Measurements from ENCODE around the gene CAMKMT. TPM values are rescaled to one million over a fixed set of nuclear protein-coding genes. Genes with fewer than 3 reads are reported as not detected.

CAMKMT gene
- total and polyA plus RNA-seq, 8 donors = 1.4 to 27.4 (median 6.2) TPM

GRCh38 chr2:44817256-44817655 lies 455.5 kb downstream of the CAMKMT start:
- Histone ChIP-seq H3K4me3 (no peak overlapping the region), H3K9me3 (no peaks in the 10 kb centered on the region), H3K36me3 (no peaks in the 10 kb centered on the region), H3K27me3 (peaks cover 0 to 37% (median 8%) of the 10 kb centered on the region in 3 donors), H3K27ac (no peak overlapping the region), H3K4me1 (no peaks in the 10 kb centered on the region)
- DNase-seq = no peak
- intact Hi-C loops (cut with DNase I; ENCODE audit: low total_unique reads) = no loop called here
- WGBS, 5 donors = 89 to 95% (median 93%) methylated on average over 7 of the region's 7 CpGs
- no peak for TF ChIP-seq POLR2A (IDR thresholded peaks at IDR 0.05)
- TF ChIP-seq CTCF (IDR thresholded peaks at IDR 0.05) = no peak
- TF ChIP-seq POLR2AphosphoS5 (IDR thresholded peaks at IDR 0.05) = no peak
- no peak for TF ChIP-seq EP300 (IDR thresholded peaks at IDR 0.05)

DNA sequence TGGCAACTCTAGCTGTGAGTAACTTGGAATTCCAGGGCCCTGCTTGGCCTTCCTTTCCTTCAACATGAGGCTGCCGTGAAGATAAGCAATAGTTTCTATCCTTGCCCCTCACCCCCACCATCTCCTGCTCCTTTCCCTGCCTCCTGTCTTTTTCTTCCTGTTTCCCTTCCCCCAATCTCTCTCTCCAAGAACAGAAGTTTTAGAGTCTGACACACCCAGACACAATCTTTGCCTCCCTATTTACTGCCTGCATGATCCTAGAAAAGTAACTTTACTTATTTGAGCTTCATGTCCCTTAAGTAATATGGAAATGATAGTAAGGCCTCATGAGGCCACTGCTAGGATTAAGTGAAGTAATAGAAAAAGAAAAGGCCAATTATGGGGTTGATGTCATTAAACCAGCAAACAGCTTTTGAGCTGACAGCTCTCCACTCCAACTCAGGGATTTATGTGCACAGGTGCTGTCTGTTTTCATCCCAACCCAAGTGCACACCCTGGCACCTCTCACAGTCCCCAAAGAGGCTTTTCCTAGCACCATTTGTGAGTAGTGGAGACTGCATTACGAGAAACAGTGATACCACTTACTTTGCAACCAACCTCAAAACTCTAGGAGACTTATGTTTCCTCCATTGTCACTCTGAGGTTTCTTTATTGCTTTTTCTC lies 456.1 kb downstream of the CAMKMT start:
- 79 to 93% (median 82%) methylated on average over 2 of the region's 2 CpGs for WGBS, 5 donors
- H3K27ac ChIP-seq = no peak overlapping the region
- H3K36me3 ChIP-seq = no peaks in the 10 kb centered on the region
- H3K4me3 ChIP-seq = no peak overlapping the region
- no peak for DNase-seq
- H3K9me3 ChIP-seq = no peaks in the 10 kb centered on the region
- no peak for TF ChIP-seq EP300 (IDR thresholded peaks at IDR 0.05)
- no peak for TF ChIP-seq POLR2A (IDR thresholded peaks at IDR 0.05)
- TF ChIP-seq CTCF (IDR thresholded peaks at IDR 0.05) = no peak
- TF ChIP-seq POLR2AphosphoS5 (IDR thresholded peaks at IDR 0.05) = no peak
- intact Hi-C loops (cut with DNase I; ENCODE audit: low total_unique reads) = no loop called here
- H3K4me1 ChIP-seq = no peaks in the 10 kb centered on the region
- peaks cover 0 to 32% (median 8%) of the 10 kb centered on the region in 3 donors for H3K27me3 ChIP-seq

GRCh38 chr2:44819061-44819460 lies 457.3 kb downstream of the CAMKMT start:
- no peak overlapping the region for H3K27ac ChIP-seq
- H3K9me3 ChIP-seq = no peaks in the 10 kb centered on the region
- no peaks in the 10 kb centered on the region for H3K36me3 ChIP-seq
- no peak for DNase-seq
- no peak for TF ChIP-seq EP300 (IDR thresholded peaks at IDR 0.05)
- no peak for TF ChIP-seq POLR2A (IDR thresholded peaks at IDR 0.05)
- TF ChIP-seq CTCF (IDR thresholded peaks at IDR 0.05) = no peak
- TF ChIP-seq POLR2AphosphoS5 (IDR thresholded peaks at IDR 0.05) = no peak
- H3K4me1 ChIP-seq = no peaks in the 10 kb centered on the region
- peaks cover 0 to 19% (median 4%) of the 10 kb centered on the region in 3 donors for H3K27me3 ChIP-seq
- intact Hi-C loops (cut with DNase I; ENCODE audit: low total_unique reads) = no loop called here
- H3K4me3 ChIP-seq = no peak overlapping the region
- WGBS, 5 donors = 72 to 85% (median 84%) methylated on average over 5 of the region's 5 CpGs

GRCh38 chr2:44821500-44821899 lies 459.8 kb downstream of the CAMKMT start:
- no peak for DNase-seq
- intact Hi-C loops (cut with DNase I; ENCODE audit: low total_unique reads) = no loop called here
- Histone ChIP-seq H3K36me3 (no peaks in the 10 kb centered on the region), H3K4me1 (peaks cover 0 to 8% (median 0%) of the 10 kb centered on the region in 4 donors), H3K9me3 (no peaks in the 10 kb centered on the region), H3K27me3 (peaks cover 0 to 13% (median 0%) of the 10 kb centered on the region in 3 donors), H3K4me3 (no peak overlapping the region), H3K27ac (no peak overlapping the region)
- TF ChIP-seq CTCF (IDR thresholded peaks at IDR 0.05) = no peak
- TF ChIP-seq EP300 (IDR thresholded peaks at IDR 0.05) = no peak
- TF ChIP-seq POLR2A (IDR thresholded peaks at IDR 0.05) = no peak
- TF ChIP-seq POLR2AphosphoS5 (IDR thresholded peaks at IDR 0.05) = no peak
- WGBS, 5 donors = 60 to 77% (median 64%) methylated on average over 6 of the region's 6 CpGs
